HepG2 (cell line): Measurements from ENCODE around the gene TMEM182. TPM values are rescaled to one million over a fixed set of nuclear protein-coding genes. Genes with fewer than 3 reads are reported as not detected.

ENCODE experiments used
- ATAC-seq: fragments of 200-7000 bp; cut with Tn5 transposase; 3 replicates; pipeline ENCODE4 v1.9.1; 2020; ENCODE audit warnings: mild to moderate bottlenecking, moderate library complexity
- BruUV-seq: library from RNA; stranded (reverse); fragments of 400-500 nt; replicated peaks from 2 replicates; lab custom pipeline; 2021; lab: Mats Ljungman, UMichigan
- CTCF ChIA-PET: fragments of 300-600 bp; formaldehyde crosslinking; extraction: SDS; loops from one replicate; lab custom pipeline; 2021; ENCODE audit warnings: low total read pairs, inconsistent platforms, low intra/inter-chr PET ratio; lab: Yijun Ruan, JAX
- POLR2A ChIA-PET: fragments of 350-600 bp; sonication (Branson Sonifier 250); formaldehyde crosslinking; loops from one replicate; lab custom pipeline; 2020; ENCODE audit warnings: antibody characterized with exemption, inconsistent platforms; lab: Yijun Ruan, JAX
- DNase-seq: peaks from one replicate; pipeline ENCODE4 v3.0.0-alpha.2; 2015; ENCODE audit warnings: low spot score
- FAIRE-seq: peaks from 3 replicates; lab custom pipeline; 2011; peaks lifted over from hg19 to GRCh38; lab: Jason Lieb, UNC
- H2AFZ ChIP-seq: one replicate; pipeline ENCODE4 v1.6.1; 2011; ENCODE audit warnings: low read length, inconsistent platforms
- H3K27ac ChIP-seq: fragments of 300-600 bp; 3 replicates; pipeline ENCODE4 v1.8.0; 2011; ENCODE audit warnings: mixed run types, mild to moderate bottlenecking, mixed read lengths, low read length, inconsistent platforms; ENCODE audit not compliant: insufficient read depth; ENCODE audit errors: extremely low read length
- H3K27me3 ChIP-seq, 2 experiments: fragments of 200-600 bp in 1 of 2; 2 replicates in 1 of 2; 3 replicates in 1 of 2; pipeline versions ENCODE4 v1.6.0 to v1.8.0; 2011; ENCODE audit warnings: low read length in 2 of 2, mild to moderate bottlenecking in 2 of 2, moderate library complexity in 2 of 2, inconsistent platforms in 1 of 2; ENCODE audit not compliant: insufficient read depth in 2 of 2, control insufficient read depth in 1 of 2
- H3K36me3 ChIP-seq, 2 experiments: fragments of 200-600 bp in 1 of 2; replicated peaks in 1 of 2; 2 replicates in 1 of 2; 3 replicates in 1 of 2; pipeline versions ENCODE4 v1.5.1 to v1.8.0; 2011; ENCODE audit warnings: low read length in 2 of 2, inconsistent platforms in 1 of 2; ENCODE audit not compliant: insufficient read depth in 2 of 2, control insufficient read depth in 1 of 2
- H3K4me1 ChIP-seq: 2 replicates; pipeline ENCODE4 v1.5.1; 2012; ENCODE audit warnings: low read length, inconsistent platforms; ENCODE audit not compliant: insufficient read depth
- H3K4me2 ChIP-seq: 2 replicates; pipeline ENCODE4 v1.6.0; 2011; ENCODE audit warnings: low read depth, low read length, inconsistent platforms
- H3K4me3 ChIP-seq, 3 experiments: fragments of 200-600 bp in 1 of 3; sonication (generic), shearing (Covaris generic) in 1 of 3; replicated peaks in 1 of 3; 2 replicates each; pipeline ENCODE4 v1.5.1; 2011 to 2016; ENCODE audit warnings: low read length in 3 of 3, inconsistent platforms in 2 of 3, low read depth in 2 of 3, mild to moderate bottlenecking in 2 of 3, control low read depth in 1 of 3, mixed read lengths in 1 of 3; ENCODE audit not compliant: insufficient read depth in 1 of 3
- H3K79me2 ChIP-seq: one replicate; pipeline ENCODE4 v1.6.1; 2011; ENCODE audit warnings: low read length, inconsistent platforms; ENCODE audit not compliant: insufficient read depth
- H3K9ac ChIP-seq: 2 replicates; pipeline ENCODE4 v1.6.0; 2011; ENCODE audit warnings: mild to moderate bottlenecking, low read depth, low read length, inconsistent platforms; ENCODE audit not compliant: insufficient read depth
- H3K9me3 ChIP-seq: 2 replicates; pipeline ENCODE4 v1.5.1; 2012; ENCODE audit warnings: mild to moderate bottlenecking, low read length
- H4K20me1 ChIP-seq: 2 replicates; pipeline ENCODE4 v1.6.0; 2011; ENCODE audit warnings: inconsistent platforms, mild to moderate bottlenecking, low read length, moderate library complexity; ENCODE audit not compliant: insufficient read depth
- ARID3A ChIP-seq: IDR thresholded peaks from 2 replicates; pipeline ENCODE4 v1.6.1; 2012; ENCODE audit warnings: low read depth, low read length, improper control_type of control experiment
- CTCF ChIP-seq: sonication (generic); formaldehyde crosslinking; IDR thresholded peaks from 2 replicates; pipeline ENCODE4 v1.5.0; 2020; ENCODE audit warnings: mild to moderate bottlenecking, missing genetic modification reagents, moderate library complexity
- EZH2 ChIP-seq: conservative IDR thresholded peaks from 2 replicates; pipeline ENCODE4 v1.6.1; 2012; ENCODE audit warnings: mild to moderate bottlenecking, low read depth, low read length, moderate library complexity
- HNRNPK ChIP-seq: fragments of 200-400 bp; formaldehyde crosslinking; IDR thresholded peaks from 2 replicates; pipeline ENCODE4 v1.6.1; 2018; ENCODE audit warnings: low read length, low read depth, moderate library complexity, mild to moderate bottlenecking; ENCODE audit not compliant: poor library complexity, severe bottlenecking
- KDM5A ChIP-seq: fragments of 200-600 bp; sonication (generic); IDR thresholded peaks from 2 replicates; pipeline ENCODE4 v1.7.0; 2018; ENCODE audit warnings: antibody characterized with exemption, mild to moderate bottlenecking, low read length, borderline replicate concordance
- NAIF1 ChIP-seq: sonication (generic); formaldehyde crosslinking; IDR thresholded peaks from 2 replicates; pipeline ENCODE4 v1.5.0; 2020; ENCODE audit warnings: mild to moderate bottlenecking, missing genetic modification reagents, borderline replicate concordance
- PCBP2 ChIP-seq: fragments of 200-400 bp; formaldehyde crosslinking; optimal IDR thresholded peaks from 2 replicates; pipeline ENCODE3; 2018; ENCODE audit warnings: low read length, low read depth; ENCODE audit not compliant: poor library complexity, severe bottlenecking
- RFX1 ChIP-seq: fragments of 450-650 bp; IDR thresholded peaks from 2 replicates; pipeline ENCODE4 v1.6.1; 2017
- SMC3 ChIP-seq: IDR thresholded peaks from 2 replicates; pipeline ENCODE4 v1.6.1; 2011; ENCODE audit warnings: low read length, improper control_type of control experiment
- STAG1 ChIP-seq: sonication (generic); formaldehyde crosslinking; IDR thresholded peaks from 2 replicates; pipeline ENCODE4 v1.4.0; 2020; ENCODE audit warnings: missing genetic modification reagents
- TEAD3 ChIP-seq: optimal IDR thresholded peaks from 2 replicates; pipeline ENCODE3; 2016; ENCODE audit warnings: borderline replicate concordance
- ZNF30 ChIP-seq: sonication (generic); formaldehyde crosslinking; IDR thresholded peaks from 2 replicates; pipeline ENCODE4 v1.5.0; 2020; ENCODE audit warnings: mild to moderate bottlenecking, missing genetic modification reagents
- ZXDC ChIP-seq: sonication (generic); formaldehyde crosslinking; IDR thresholded peaks from 2 replicates; pipeline ENCODE4 v1.5.0; 2020; ENCODE audit warnings: mild to moderate bottlenecking, missing genetic modification reagents
- WGBS: methylation state at CpG from one replicate; pipeline ENCODE4 v1.1.6; 2017; ENCODE audit warnings: low lambda C conversion rate; 5-methylcytosine and 5-hydroxymethylcytosine counted together
- in situ Hi-C: cut with HindIII; loops from 2 replicates; pipeline ENCODE4 v1.10.0; 2017; ENCODE audit warnings: low pct_unique_long_range_greater_than_20kb; ENCODE audit not compliant: extremely low pct_ligation_motif_present
- intact Hi-C: fragments of 100-400 bp; cut with micrococcal nuclease; formaldehyde crosslinking; loops from one replicate; pipeline ENCODE4 v1.10.0; 2022; ENCODE audit not compliant: unreplicated experiment
- polyA plus RNA-seq, 8 experiments: library from polyadenylated mRNA; depleted of rRNA in 3 of 8; stranded (reverse) in 7 of 8; unstranded in 1 of 8; fragments of >200 nt; fragmentation: Illumina TruSeq in 4 of 8; extraction: Trizol in 4 of 8; gene quantifications; 2 replicates each; pipeline versions ENCODE4 v1.2.1 to v1.2.3, GENCODE V29; 2011 to 2016; ENCODE audit warnings: low read depth in 4 of 8, missing spikeins in 1 of 8, mixed read lengths in 1 of 8; ENCODE audit not compliant: insufficient read depth in 1 of 8
- total RNA-seq, 5 experiments: library from RNA; depleted of rRNA; stranded (reverse); fragments of >200 nt; fragmentation: Illumina TruSeq; extraction: Trizol; gene quantifications; 2 replicates each; pipeline ENCODE4 v1.2.3, GENCODE V29; 2016; ENCODE audit warnings: low read depth in 1 of 5

Gene TMEM182
- total and polyA plus RNA-seq, 2 of the 13 experiments (the other 11 are each of a cell fraction or from before 2014, with no cell fraction given) = 8.7 to 8.9 TPM

GRCh38 chr2:102837626-102838198 is 75.9 kb downstream of the TMEM182 start (continued):
- TF ChIP-seq ZXDC (CRISPR knock-in tag) = no peak

GRCh38 chr2:102839668-102840388 is 78.0 kb downstream of the TMEM182 start:
- intact Hi-C loops = loop anchor here (1.0 kb wide), 1 partner anchor 8 kb away; no protein-coding TSS in a partner anchor
- H3K9ac ChIP-seq = no peak overlapping the region
- H3K36me3 ChIP-seq = no peaks in the 10 kb centered on the region
- H3K4me3 ChIP-seq = no peak overlapping the region
- no peak overlapping the region for H3K4me2 ChIP-seq
- no peak overlapping the region for H3K27ac ChIP-seq
- H3K9me3 ChIP-seq = no peaks in the 10 kb centered on the region
- ChIA-PET CTCF (interaction anchor here (2.8 kb wide), 1 partner anchor 32 kb away, joined by 27 read pairs; no protein-coding TSS in a partner anchor), POLR2A (no interaction called here)
- in situ Hi-C loops = no loop called here
- H3K79me2 ChIP-seq = no peaks in the 10 kb centered on the region
- 28% methylated on average over 8 of the region's 8 CpGs for WGBS
- ATAC-seq = peak; percentile 18; the same call in 1 of the 3 replicates
- H3K27me3 ChIP-seq = no peaks in the 10 kb centered on the region
- H3K4me1 ChIP-seq = no peaks in the 10 kb centered on the region
- H2AFZ ChIP-seq = no peak overlapping the region
- H4K20me1 ChIP-seq = no peaks in the 10 kb centered on the region
- peak; percentile 35 for DNase-seq
- peak; percentile 37 for FAIRE-seq
- BruUV-seq = no TSS peak
- TF ChIP-seq PCBP2 (peak; percentile 29), KDM5A (no peak), ARID3A (peak; percentile 35; the same call in 1 of the 2 replicates), STAG1 (CRISPR knock-in tag) (peak; percentile 56), ZNF30 (no peak), TEAD3 (CRISPR knock-in tag) (no peak), HNRNPK (peak; percentile 71), SMC3 (peak; percentile 35; the same call in 1 of the 2 replicates), NAIF1 (CRISPR knock-in tag) (no peak), RFX1 (no peak), EZH2 (no peak), CTCF (CRISPR knock-in tag) (peak; percentile 74)
